Keratinocyte (primary cell): Measurements from ENCODE around the gene HOMER1. TPM values are rescaled to one million over a fixed set of nuclear protein-coding genes. Genes with fewer than 3 reads are reported as not detected.

ENCODE experiments used
- DNase-seq: peaks from one replicate; pipeline ENCODE4 v3.0.0-alpha.2; 2011; ENCODE audit warnings: low read depth, missing footprints, low spot score
- FAIRE-seq: peaks from 2 replicates; lab custom pipeline; 2011; peaks lifted over from hg19 to GRCh38; lab: Jason Lieb, UNC
- H2AFZ ChIP-seq: 2 replicates; pipeline ENCODE4 v1.6.0; 2012; ENCODE audit warnings: low read length, control low read depth, inconsistent platforms; ENCODE audit not compliant: control insufficient read depth
- H3K27ac ChIP-seq: 2 replicates; pipeline ENCODE4 v1.5.1; 2011; ENCODE audit warnings: low read length; ENCODE audit not compliant: control insufficient read depth, insufficient read depth
- H3K27me3 ChIP-seq: 3 replicates; pipeline ENCODE4 v1.6.0; 2011; ENCODE audit warnings: low read length; ENCODE audit not compliant: control insufficient read depth, insufficient read depth; ENCODE audit errors: extremely low read depth
- H3K36me3 ChIP-seq, 2 experiments: 2 replicates in 1 of 2; 3 replicates in 1 of 2; pipeline ENCODE4 v1.5.1; 2011; ENCODE audit warnings: low read length in 2 of 2, mild to moderate bottlenecking in 1 of 2; ENCODE audit not compliant: control insufficient read depth in 2 of 2, insufficient read depth in 2 of 2; ENCODE audit errors: extremely low read depth in 1 of 2
- H3K4me1 ChIP-seq: 3 replicates; pipeline ENCODE4 v1.5.1; 2011; ENCODE audit warnings: low read length; ENCODE audit not compliant: control insufficient read depth, insufficient read depth; ENCODE audit errors: extremely low read depth
- H3K4me2 ChIP-seq: 3 replicates; pipeline ENCODE4 v1.6.0; 2011; ENCODE audit warnings: low read depth, low read length; ENCODE audit not compliant: control insufficient read depth, insufficient read depth; ENCODE audit errors: extremely low read depth
- H3K4me3 ChIP-seq, 3 experiments: fragments of 200-600 bp in 1 of 3; sonication (generic) in 1 of 3; 2 replicates in 2 of 3; 3 replicates in 1 of 3; pipeline ENCODE4 v1.5.1; 2011 to 2016; ENCODE audit warnings: low read length in 3 of 3, mild to moderate bottlenecking in 3 of 3, control low read depth in 2 of 3, inconsistent platforms in 1 of 3, low read depth in 1 of 3, mixed read lengths in 1 of 3, mixed run types in 1 of 3, moderate library complexity in 1 of 3; ENCODE audit not compliant: control insufficient read depth in 2 of 3, insufficient read depth in 2 of 3; ENCODE audit errors: extremely low read depth in 1 of 3
- H3K79me2 ChIP-seq: 2 replicates; pipeline ENCODE4 v1.6.0; 2012; ENCODE audit warnings: low read length; ENCODE audit not compliant: control insufficient read depth, insufficient read depth
- H3K9ac ChIP-seq: 3 replicates; pipeline ENCODE4 v1.6.0; 2011; ENCODE audit warnings: low read length; ENCODE audit not compliant: control insufficient read depth, insufficient read depth; ENCODE audit errors: extremely low read depth
- H3K9me1 ChIP-seq: 3 replicates; pipeline ENCODE4 v1.6.0; 2011; ENCODE audit warnings: low read length; ENCODE audit not compliant: control insufficient read depth, insufficient read depth; ENCODE audit errors: extremely low read depth
- H3K9me3 ChIP-seq: 2 replicates; pipeline ENCODE4 v1.5.1; 2012; ENCODE audit warnings: low read depth, low read length; ENCODE audit not compliant: control insufficient read depth
- H4K20me1 ChIP-seq: 3 replicates; pipeline ENCODE4 v1.6.0; 2011; ENCODE audit warnings: low read length; ENCODE audit not compliant: control insufficient read depth, insufficient read depth; ENCODE audit errors: extremely low read depth
- EZH2 ChIP-seq: IDR thresholded peaks from one replicate; pipeline ENCODE4 v1.6.1; 2012; ENCODE audit warnings: inconsistent platforms, mild to moderate bottlenecking, low read length, moderate library complexity
- dilution Hi-C: fragments of 300-500 bp; cut with MboI; formaldehyde crosslinking; loops from one replicate; pipeline ENCODE4 v1.7.0; 2020; ENCODE audit warnings: low sequenced_read_pairs; ENCODE audit not compliant: extremely low pct_ligation_motif_present
- polyA plus RNA-seq, 5 experiments: library from polyadenylated mRNA; depleted of rRNA in 3 of 5; stranded (reverse) in 3 of 5; stranded (forward) in 1 of 5; unstranded in 1 of 5; fragments of >200 nt; gene quantifications; 1 replicate in 1 of 5; 2 replicates in 3 of 5; 3 replicates in 1 of 5; pipeline versions ENCODE4 v1.2.1 to v1.2.3, GENCODE V29; 2011 to 2012; ENCODE audit warnings: missing spikeins in 2 of 5, low read depth in 1 of 5, low replicate concordance in 1 of 5
- TF ChIP-seq, protein P1 (sequence below), 3 experiments: IDR thresholded peaks in 1 of 3; conservative IDR thresholded peaks in 1 of 3; optimal IDR thresholded peaks in 1 of 3; 2 replicates in 2 of 3; 3 replicates in 1 of 3; pipeline versions ENCODE3 to v1.5.1; 2011; ENCODE audit warnings: low read length in 3 of 3, mild to moderate bottlenecking in 3 of 3, moderate library complexity in 2 of 3, control low read depth in 1 of 3, inconsistent platforms in 1 of 3; ENCODE audit not compliant: insufficient read depth in 2 of 3; ENCODE audit errors: extremely low read depth in 1 of 3

The HOMER1 gene
- polyA plus RNA-seq, 1 donor (not counting 4 experiments of a cell fraction or from before 2014, with no cell fraction given): 6.5 TPM

DNA sequence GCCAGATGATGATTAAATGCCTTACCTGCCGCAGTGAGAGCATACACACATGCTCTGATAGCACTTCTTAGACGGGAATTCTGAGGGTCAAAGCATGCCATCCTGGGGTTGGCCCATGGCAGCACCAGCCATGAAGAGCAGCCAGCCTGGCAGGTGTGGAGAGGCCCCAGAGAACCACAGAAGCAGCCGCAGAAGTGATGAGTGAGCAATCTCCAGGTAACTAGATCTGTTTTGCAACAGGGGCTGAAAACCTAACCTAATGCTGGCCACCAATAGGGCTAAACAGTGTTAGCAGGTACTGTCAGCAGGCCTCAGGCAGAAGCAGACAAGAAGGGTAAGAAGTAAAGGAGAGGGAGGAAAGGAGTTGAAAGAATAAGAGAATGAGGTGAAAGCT lies 33.5 kb upstream of the HOMER1 start:
- Histone ChIP-seq H3K4me2 (no peak overlapping the region), H3K4me3 (no peak overlapping the region), H4K20me1 (no peaks in the 10 kb centered on the region), H3K36me3 (no peaks in the 10 kb centered on the region), H2AFZ (no peak overlapping the region), H3K9me3 (no peaks in the 10 kb centered on the region), H3K27me3 (no peaks in the 10 kb centered on the region), H3K9ac (no peak overlapping the region), H3K27ac (no peak overlapping the region), H3K4me1 (peaks cover 6% of the 10 kb centered on the region), H3K79me2 (no peaks in the 10 kb centered on the region), H3K9me1 (no peaks in the 10 kb centered on the region)
- dilution Hi-C loops: no loop called here
- no peak for DNase-seq
- FAIRE-seq: no peak
- TF ChIP-seq, protein P1, sequence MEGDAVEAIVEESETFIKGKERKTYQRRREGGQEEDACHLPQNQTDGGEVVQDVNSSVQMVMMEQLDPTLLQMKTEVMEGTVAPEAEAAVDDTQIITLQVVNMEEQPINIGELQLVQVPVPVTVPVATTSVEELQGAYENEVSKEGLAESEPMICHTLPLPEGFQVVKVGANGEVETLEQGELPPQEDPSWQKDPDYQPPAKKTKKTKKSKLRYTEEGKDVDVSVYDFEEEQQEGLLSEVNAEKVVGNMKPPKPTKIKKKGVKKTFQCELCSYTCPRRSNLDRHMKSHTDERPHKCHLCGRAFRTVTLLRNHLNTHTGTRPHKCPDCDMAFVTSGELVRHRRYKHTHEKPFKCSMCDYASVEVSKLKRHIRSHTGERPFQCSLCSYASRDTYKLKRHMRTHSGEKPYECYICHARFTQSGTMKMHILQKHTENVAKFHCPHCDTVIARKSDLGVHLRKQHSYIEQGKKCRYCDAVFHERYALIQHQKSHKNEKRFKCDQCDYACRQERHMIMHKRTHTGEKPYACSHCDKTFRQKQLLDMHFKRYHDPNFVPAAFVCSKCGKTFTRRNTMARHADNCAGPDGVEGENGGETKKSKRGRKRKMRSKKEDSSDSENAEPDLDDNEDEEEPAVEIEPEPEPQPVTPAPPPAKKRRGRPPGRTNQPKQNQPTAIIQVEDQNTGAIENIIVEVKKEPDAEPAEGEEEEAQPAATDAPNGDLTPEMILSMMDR (optimal IDR thresholded peaks at IDR 0.05 in 1 of 3, IDR thresholded peaks at IDR 0.05 in 1 of 3, conservative IDR thresholded peaks at IDR 0.05 in 1 of 3; ENCODE audit: extremely low read depth in 1 of 3, insufficient read depth in 2 of 3, low read length in 3 of 3): no peak
- TF ChIP-seq EZH2: no peak

DNA sequence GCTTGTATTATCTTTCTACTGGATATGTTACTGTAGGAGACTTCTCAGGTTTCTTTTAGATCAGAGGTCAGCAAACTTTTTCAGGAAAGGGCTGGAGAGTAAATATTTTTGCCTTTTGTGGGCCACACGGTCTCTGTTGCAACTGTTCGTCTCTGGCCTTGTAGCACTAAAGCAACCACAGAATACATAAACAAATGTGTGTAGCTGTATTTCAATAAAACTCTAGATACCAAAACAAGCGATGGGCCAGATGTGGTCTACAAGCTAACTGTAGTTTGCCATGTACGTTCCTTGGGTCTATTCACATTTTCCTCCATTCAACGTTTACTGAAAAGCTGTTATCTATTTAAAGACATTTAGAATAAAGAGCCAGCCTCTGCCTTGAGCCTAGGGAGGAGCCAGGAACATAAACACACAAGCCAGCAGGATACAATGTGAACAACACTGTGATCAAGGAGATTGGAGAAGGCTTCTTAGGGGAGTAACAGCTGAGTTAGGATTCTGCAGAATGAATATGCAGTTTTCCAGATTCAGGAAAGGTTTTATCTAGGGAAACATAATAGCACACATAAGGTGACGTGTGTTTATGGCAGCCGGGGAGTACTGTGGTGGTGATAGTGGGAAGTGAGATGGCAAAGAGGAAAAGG lies 33.0 kb upstream of the HOMER1 start:
- H3K9me3 ChIP-seq: no peaks in the 10 kb centered on the region
- DNase-seq (no peak), FAIRE-seq (no peak)
- H3K79me2 ChIP-seq: no peaks in the 10 kb centered on the region
- no peak overlapping the region for H3K4me3 ChIP-seq
- no peak overlapping the region for H2AFZ ChIP-seq
- H3K27ac ChIP-seq: no peak overlapping the region
- no peak overlapping the region for H3K9ac ChIP-seq
- H4K20me1 ChIP-seq: no peaks in the 10 kb centered on the region
- no peak overlapping the region for H3K4me2 ChIP-seq
- dilution Hi-C loops: no loop called here
- H3K27me3 ChIP-seq: no peaks in the 10 kb centered on the region
- H3K4me1 ChIP-seq: peaks cover 6% of the 10 kb centered on the region
- no peaks in the 10 kb centered on the region for H3K9me1 ChIP-seq
- TF ChIP-seq, protein P1 (optimal IDR thresholded peaks at IDR 0.05 in 1 of 3, IDR thresholded peaks at IDR 0.05 in 1 of 3, conservative IDR thresholded peaks at IDR 0.05 in 1 of 3; ENCODE audit: extremely low read depth in 1 of 3, insufficient read depth in 2 of 3, low read length in 3 of 3): no peak
- no peak for TF ChIP-seq EZH2
- H3K36me3 ChIP-seq: no peaks in the 10 kb centered on the region
